Endothelial cell of umbilical vein (primary cell): ENCODE measurements around the gene TRPC6.

Experiments
- MYC ChIP-seq: IDR thresholded peaks from one replicate; pipeline ENCODE4 v1.6.1; 2011; ENCODE audit warnings: mild to moderate bottlenecking, low read depth, low read length
- TF ChIP-seq, protein P1 (sequence below), 2 donors: IDR thresholded peaks; 1 replicate in 1 of 2; 2 replicates in 1 of 2; pipeline ENCODE4 v1.5.1; 2011; ENCODE audit warnings: low read length in 2 of 2, mild to moderate bottlenecking in 2 of 2, moderate library complexity in 2 of 2, control low read depth in 1 of 2, inconsistent platforms in 1 of 2, low read depth in 1 of 2; ENCODE audit not compliant: insufficient read depth in 1 of 2; ENCODE audit errors: extremely low read depth in 1 of 2
- TF ChIP-seq, protein P2 (sequence below): IDR thresholded peaks from 2 replicates; pipeline ENCODE4 v1.6.1; 2011; ENCODE audit not compliant: insufficient read depth, insufficient read length

DNA sequence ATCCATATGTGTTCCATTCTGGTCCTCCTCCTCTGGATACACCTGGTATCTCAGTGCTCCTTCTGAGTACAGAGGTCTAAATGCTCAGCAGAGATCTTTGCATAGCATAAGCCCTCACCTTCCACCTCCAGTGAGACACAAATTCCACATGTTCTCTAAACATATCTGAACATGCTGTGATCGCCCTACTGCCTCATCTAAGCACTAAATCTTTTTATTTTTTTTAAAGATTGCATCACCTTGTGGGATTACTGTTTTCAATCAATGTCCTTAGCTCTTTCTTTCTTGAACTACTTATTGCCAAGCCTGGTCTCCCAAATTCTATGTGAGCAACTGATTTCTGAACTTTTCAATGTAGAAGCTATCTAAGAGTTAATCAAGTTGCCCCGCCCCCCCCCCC is 113.4 kb downstream of the TRPC6 start:
- TF ChIP-seq, protein P1, sequence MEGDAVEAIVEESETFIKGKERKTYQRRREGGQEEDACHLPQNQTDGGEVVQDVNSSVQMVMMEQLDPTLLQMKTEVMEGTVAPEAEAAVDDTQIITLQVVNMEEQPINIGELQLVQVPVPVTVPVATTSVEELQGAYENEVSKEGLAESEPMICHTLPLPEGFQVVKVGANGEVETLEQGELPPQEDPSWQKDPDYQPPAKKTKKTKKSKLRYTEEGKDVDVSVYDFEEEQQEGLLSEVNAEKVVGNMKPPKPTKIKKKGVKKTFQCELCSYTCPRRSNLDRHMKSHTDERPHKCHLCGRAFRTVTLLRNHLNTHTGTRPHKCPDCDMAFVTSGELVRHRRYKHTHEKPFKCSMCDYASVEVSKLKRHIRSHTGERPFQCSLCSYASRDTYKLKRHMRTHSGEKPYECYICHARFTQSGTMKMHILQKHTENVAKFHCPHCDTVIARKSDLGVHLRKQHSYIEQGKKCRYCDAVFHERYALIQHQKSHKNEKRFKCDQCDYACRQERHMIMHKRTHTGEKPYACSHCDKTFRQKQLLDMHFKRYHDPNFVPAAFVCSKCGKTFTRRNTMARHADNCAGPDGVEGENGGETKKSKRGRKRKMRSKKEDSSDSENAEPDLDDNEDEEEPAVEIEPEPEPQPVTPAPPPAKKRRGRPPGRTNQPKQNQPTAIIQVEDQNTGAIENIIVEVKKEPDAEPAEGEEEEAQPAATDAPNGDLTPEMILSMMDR (IDR thresholded peaks at IDR 0.05; ENCODE audit: extremely low read depth in 1 of 2, insufficient read depth in 1 of 2, low read depth in 1 of 2, low read length in 2 of 2) = no peak
- TF ChIP-seq MYC = no peak
- TF ChIP-seq, protein P2, sequence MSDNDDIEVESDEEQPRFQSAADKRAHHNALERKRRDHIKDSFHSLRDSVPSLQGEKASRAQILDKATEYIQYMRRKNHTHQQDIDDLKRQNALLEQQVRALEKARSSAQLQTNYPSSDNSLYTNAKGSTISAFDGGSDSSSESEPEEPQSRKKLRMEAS = no peak
